SU-DHL-6 (cell line): ENCODE measurements around the gene REXO5.

ENCODE experiments used
- CTCF ChIP-seq: fragments of 200-600 bp; sonication (generic); IDR thresholded peaks from one replicate; pipeline ENCODE4 v1.5.1; 2017; ENCODE audit warnings: antibody characterized with exemption, mild to moderate bottlenecking, low read length, moderate library complexity; ENCODE audit not compliant: insufficient read depth, poor library complexity, severe bottlenecking
- EZH2phosphoT487 ChIP-seq: fragments of 200-600 bp; sonication (generic), shearing (Covaris generic); conservative IDR thresholded peaks from 2 replicates; pipeline ENCODE4 v1.6.1; 2018; ENCODE audit warnings: mild to moderate bottlenecking, antibody characterized with exemption, low read length, moderate library complexity, mixed read lengths

- TF ChIP-seq CTCF = no peak
- TF ChIP-seq EZH2phosphoT487 = no peak
Observed at GRCh38 chr16:20811889-20812439, 5.6 kb downstream of the REXO5 start.
